Measurements from ENCODE around the gene HYAL3. TPM values are rescaled to one million over a fixed set of nuclear protein-coding genes. Genes with fewer than 3 reads are reported as not detected.

The HYAL3 gene
- total RNA-seq, 3 donors from 2014 or later = 1.4 to 2.9 (median 1.4) TPM

DNA sequence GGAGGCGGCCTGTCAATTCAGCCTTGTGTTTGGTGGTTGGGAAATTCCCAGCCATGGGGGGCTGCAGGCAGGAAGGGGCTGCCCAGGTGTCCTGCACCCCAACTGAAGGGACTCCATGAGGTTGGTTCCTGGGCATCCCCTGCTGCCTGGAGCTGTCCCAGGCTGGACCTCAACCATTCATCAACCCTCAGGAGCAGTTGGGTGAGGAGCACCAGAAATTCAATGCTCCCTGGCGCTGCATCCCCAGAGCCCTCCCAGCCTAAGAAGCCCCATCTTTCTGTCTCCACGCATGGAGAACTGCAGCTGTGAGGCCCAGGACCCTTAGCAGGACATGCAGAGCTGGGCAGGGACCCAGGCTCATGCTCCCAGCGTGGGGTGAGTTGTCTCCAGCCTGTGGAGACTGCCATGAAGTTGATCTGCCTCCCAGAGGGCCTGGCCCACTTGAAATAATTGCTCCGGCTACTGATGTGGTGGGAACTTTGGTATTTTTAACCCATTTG lies 38.2 kb downstream of the HYAL3 start:
- Histone ChIP-seq H3K4me3 (no peak overlapping the region), H3K4me1 (ENCODE audit: low read depth) (peaks cover 20% of the 10 kb centered on the region), H3K36me3 (ENCODE audit: low read depth) (peaks cover 2% of the 10 kb centered on the region), H3K9me3 (no peaks in the 10 kb centered on the region)
- ATAC-seq (no peak), DNase-seq (no peak)
- intact Hi-C loops (cut with DNase I, micrococcal nuclease) = no loop called here
- TF ChIP-seq CTCF (IDR thresholded peaks at IDR 0.05) = no peak

- H3K4me3 ChIP-seq = peak overlapping the region; percentile 24
- intact Hi-C loops (cut with DNase I, micrococcal nuclease) = no loop called here
- H3K4me1 ChIP-seq (ENCODE audit: low read depth) = peaks cover 17% of the 10 kb centered on the region
- TF ChIP-seq CTCF (IDR thresholded peaks at IDR 0.05) = peak; percentile 98
- DNase-seq (peak; percentile 94 to 96 (median 94)), ATAC-seq (peak; percentile 96)
- H3K9me3 ChIP-seq = no peaks in the 10 kb centered on the region
- H3K36me3 ChIP-seq (ENCODE audit: low read depth) = peaks cover 6% of the 10 kb centered on the region
Measured at GRCh38 chr3:50260027-50260941, 38.9 kb downstream of the HYAL3 start.

DNA sequence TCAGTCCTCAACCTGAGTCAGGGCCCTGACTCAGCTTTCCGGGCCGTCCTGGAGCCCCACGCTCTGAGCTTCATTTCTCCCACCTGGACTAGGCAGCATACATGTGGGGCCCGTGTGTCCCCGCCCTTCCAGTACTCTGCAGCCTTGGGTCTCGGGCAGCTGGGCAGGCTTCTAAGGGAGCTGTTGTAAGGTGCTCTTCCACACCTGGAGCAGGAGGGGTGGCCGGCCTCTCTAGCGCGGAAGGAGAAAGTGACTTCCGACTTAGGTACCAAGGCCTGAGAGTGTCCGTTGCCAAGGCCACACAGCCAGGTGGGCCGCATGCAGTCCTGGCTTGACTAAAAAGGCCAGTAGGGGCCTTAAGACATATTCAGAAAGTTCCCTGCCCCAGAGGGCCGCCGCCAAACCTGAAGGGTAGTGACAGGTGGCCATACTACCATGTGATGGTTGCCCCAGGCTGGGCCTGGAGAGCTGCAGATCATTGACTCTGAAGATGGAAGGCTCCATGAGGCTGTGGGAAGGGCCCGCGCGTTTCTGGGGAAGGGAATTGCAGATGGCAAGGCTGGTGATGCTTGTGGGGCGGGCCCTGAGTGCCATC lies 39.7 kb downstream of the HYAL3 start:
- intact Hi-C loops (cut with DNase I, micrococcal nuclease) = no loop called here

GRCh38 chr3:50258979-50259378 lies 40.2 kb downstream of the HYAL3 start:
- ATAC-seq = no peak

More for the DNA sequence above, 39.7 kb downstream of the HYAL3 start:
- no peaks in the 10 kb centered on the region for H3K9me3 ChIP-seq
- H3K36me3 ChIP-seq (ENCODE audit: low read depth) = peaks cover 6% of the 10 kb centered on the region
- no peak for TF ChIP-seq CTCF (IDR thresholded peaks at IDR 0.05)
- peak; percentile 9 for ATAC-seq
- H3K4me3 ChIP-seq = peak overlapping the region; percentile 24
- no peak for DNase-seq
- peaks cover 15% of the 10 kb centered on the region for H3K4me1 ChIP-seq (ENCODE audit: low read depth)

More at GRCh38 chr3:50258979-50259378, 40.2 kb downstream of the HYAL3 start:
- no peak overlapping the region for H3K4me3 ChIP-seq
- DNase-seq = no peak
- peaks cover 6% of the 10 kb centered on the region for H3K36me3 ChIP-seq (ENCODE audit: low read depth)
- peaks cover 13% of the 10 kb centered on the region for H3K4me1 ChIP-seq (ENCODE audit: low read depth)
- no peaks in the 10 kb centered on the region for H3K9me3 ChIP-seq
- TF ChIP-seq CTCF (IDR thresholded peaks at IDR 0.05) = no peak
- intact Hi-C loops (cut with DNase I, micrococcal nuclease) = no loop called here
